K562 (cell line): ENCODE results near the gene LY6G6D. TPM values are rescaled to one million over a fixed set of nuclear protein-coding genes. Genes with fewer than 3 reads are reported as not detected.

Experiments
- CEBPG ChIP-seq, 3 experiments: fragments of 200-800 bp in 1 of 3; sonication (Bioruptor generic) in 1 of 3; sonication (generic) in 1 of 3; formaldehyde crosslinking in 1 of 3; IDR thresholded peaks in 2 of 3; conservative IDR thresholded peaks in 1 of 3; 2 replicates each; pipeline versions ENCODE4 v1.6.1 to v1.8.0; 2016 to 2022; ENCODE audit warnings: missing compliant biosample characterization in 2 of 3, missing genetic modification characterization in 2 of 3, mild to moderate bottlenecking in 1 of 3, missing genetic modification reagents in 1 of 3
- FOXA3 ChIP-seq, 2 experiments: fragments of 450-650 bp in 1 of 2; sonication (generic) in 1 of 2; formaldehyde crosslinking; IDR thresholded peaks in 1 of 2; conservative IDR thresholded peaks in 1 of 2; 2 replicates each; pipeline versions ENCODE4 v1.4.0 to v1.8.0; 2020 to 2022; ENCODE audit warnings: mild to moderate bottlenecking in 2 of 2, missing genetic modification reagents in 1 of 2
- GATA2 ChIP-seq: sonication (generic); formaldehyde crosslinking; IDR thresholded peaks from 2 replicates; pipeline ENCODE4 v1.4.0; 2020; ENCODE audit warnings: mild to moderate bottlenecking, missing genetic modification reagents
- HDAC6 ChIP-seq: IDR thresholded peaks from 2 replicates; pipeline ENCODE4 v1.6.1; 2012; ENCODE audit warnings: low read depth, mild to moderate bottlenecking, control low read depth, inconsistent platforms, low read length, moderate library complexity
- HDAC8 ChIP-seq: fragments of 450-650 bp; IDR thresholded peaks from 2 replicates; pipeline ENCODE4 v1.6.1; 2016; ENCODE audit warnings: mild to moderate bottlenecking, missing genetic modification characterization, moderate library complexity, missing compliant biosample characterization
- NR2C2 ChIP-seq, 2 experiments: fragments of 200-800 bp in 1 of 2; sonication (Bioruptor generic) in 1 of 2; sonication (generic) in 1 of 2; formaldehyde crosslinking in 1 of 2; IDR thresholded peaks; 2 replicates each; pipeline versions ENCODE4 v1.6.1 to v1.8.0; 2016 to 2022; ENCODE audit warnings: mild to moderate bottlenecking in 1 of 2, missing compliant biosample characterization in 1 of 2, missing genetic modification characterization in 1 of 2, missing genetic modification reagents in 1 of 2
- NRF1 ChIP-seq, 2 experiments: fragments of 450-650 bp; IDR thresholded peaks in 1 of 2; conservative IDR thresholded peaks in 1 of 2; 2 replicates each; pipeline ENCODE4 v1.6.1; 2014; ENCODE audit warnings: mild to moderate bottlenecking in 2 of 2
- SRSF3 ChIP-seq: fragments of 200-400 bp; formaldehyde crosslinking; IDR thresholded peaks from 2 replicates; pipeline ENCODE4 v1.6.1; 2016; ENCODE audit warnings: mild to moderate bottlenecking, low read length, moderate library complexity; ENCODE audit not compliant: insufficient read depth
- U2AF1 ChIP-seq: fragments of 200-400 bp; formaldehyde crosslinking; optimal IDR thresholded peaks from 2 replicates; pipeline ENCODE3; 2017; ENCODE audit warnings: mild to moderate bottlenecking, low read depth, low read length, moderate library complexity
- ZFX ChIP-seq: sonication (generic); formaldehyde crosslinking; IDR thresholded peaks from 2 replicates; pipeline ENCODE4 v1.8.0; 2022; ENCODE audit warnings: mild to moderate bottlenecking, missing genetic modification reagents, moderate library complexity
- ZNF140 ChIP-seq: fragments of 250-450 bp; sonication (Bioruptor Pico); IDR thresholded peaks from 2 replicates; pipeline ENCODE4 v1.8.0; 2021; ENCODE audit warnings: moderate library complexity, mild to moderate bottlenecking, inconsistent platforms
- ZNF143 ChIP-seq: sonication (generic); formaldehyde crosslinking; IDR thresholded peaks from 2 replicates; pipeline ENCODE4 v1.9.0; 2022; ENCODE audit warnings: mild to moderate bottlenecking, missing genetic modification reagents
- ZNF217 ChIP-seq: sonication (generic); formaldehyde crosslinking; IDR thresholded peaks from 2 replicates; pipeline ENCODE4 v1.8.0; 2022; ENCODE audit warnings: mild to moderate bottlenecking, missing genetic modification reagents
- ZNF695 ChIP-seq: fragments of 450-650 bp; formaldehyde crosslinking; IDR thresholded peaks from 2 replicates; pipeline ENCODE4 v1.4.0; 2020; ENCODE audit warnings: mild to moderate bottlenecking, moderate library complexity
- polyA plus RNA-seq, 8 experiments: library from polyadenylated mRNA; depleted of rRNA in 4 of 8; stranded (reverse) in 5 of 8; unstranded in 3 of 8; fragments of >200 nt; fragmentation: Nextera tagmentation in 2 of 8; fragmentation: Illumina TruSeq in 1 of 8; extraction: Ambion mirVana in 2 of 8; extraction: Trizol in 1 of 8; gene quantifications; 2 replicates each; pipeline versions ENCODE4 v1.2.1 to v1.2.3, GENCODE V29; 2011 to 2014; ENCODE audit warnings: inconsistent platforms in 1 of 8, missing spikeins in 1 of 8
- total RNA-seq, 7 experiments: library from RNA; depleted of rRNA in 6 of 7; stranded (reverse); fragments of >200 nt in 6 of 7; fragmentation: Illumina TruSeq in 2 of 7; extraction: Trizol in 2 of 7; gene quantifications; 2 replicates each; pipeline versions ENCODE4 v1.2.1 to v1.2.3, GENCODE V29; 2011 to 2021; ENCODE audit warnings: low replicate concordance in 1 of 7
- TF ChIP-seq, protein P1 (sequence below): fragments of 250-450 bp; sonication (Bioruptor Pico); IDR thresholded peaks from 2 replicates; pipeline ENCODE4 v1.4.0; 2020
- TF ChIP-seq, protein P2 (sequence below): fragments of 450-650 bp; IDR thresholded peaks from 2 replicates; pipeline ENCODE4 v1.6.1; 2016; ENCODE audit warnings: borderline replicate concordance
- TF ChIP-seq, protein P3 (sequence below): fragments of 200-800 bp; sonication (Bioruptor generic); IDR thresholded peaks from 2 replicates; pipeline ENCODE4 v1.6.1; 2016; ENCODE audit warnings: missing genetic modification characterization, missing compliant biosample characterization
- TF ChIP-seq, protein P4 (sequence below): sonication (generic); formaldehyde crosslinking; IDR thresholded peaks from 2 replicates; pipeline ENCODE4 v1.8.0; 2022; ENCODE audit warnings: mild to moderate bottlenecking, missing genetic modification reagents

LY6G6D gene
- total and polyA plus RNA-seq, 9 of the 15 experiments (the other 6 are each of a cell fraction or from before 2014, with no cell fraction given) = 0.30 to 0.38 TPM; not detected in 7

DNA sequence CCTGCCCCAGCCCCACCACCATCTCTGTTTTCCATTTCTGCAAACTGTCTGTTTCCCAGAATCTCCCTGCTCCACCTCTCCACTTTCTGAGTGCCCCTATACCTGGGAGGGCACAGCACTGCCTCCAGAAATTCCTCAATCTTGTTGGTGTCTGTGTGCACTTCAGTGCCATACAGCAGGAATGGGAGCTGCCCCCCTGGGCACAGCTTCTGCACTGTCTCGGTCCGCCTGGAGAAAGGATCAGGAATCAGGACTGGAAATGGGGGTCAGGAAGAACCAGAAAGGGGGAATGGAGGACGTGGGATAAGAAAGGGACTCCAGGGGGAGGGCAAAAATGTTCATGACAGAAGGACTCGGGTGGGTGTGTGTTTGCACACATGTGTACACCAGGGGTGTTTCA lies 18.6 kb downstream of the LY6G6D start (continued):
- TF ChIP-seq, protein P1, sequence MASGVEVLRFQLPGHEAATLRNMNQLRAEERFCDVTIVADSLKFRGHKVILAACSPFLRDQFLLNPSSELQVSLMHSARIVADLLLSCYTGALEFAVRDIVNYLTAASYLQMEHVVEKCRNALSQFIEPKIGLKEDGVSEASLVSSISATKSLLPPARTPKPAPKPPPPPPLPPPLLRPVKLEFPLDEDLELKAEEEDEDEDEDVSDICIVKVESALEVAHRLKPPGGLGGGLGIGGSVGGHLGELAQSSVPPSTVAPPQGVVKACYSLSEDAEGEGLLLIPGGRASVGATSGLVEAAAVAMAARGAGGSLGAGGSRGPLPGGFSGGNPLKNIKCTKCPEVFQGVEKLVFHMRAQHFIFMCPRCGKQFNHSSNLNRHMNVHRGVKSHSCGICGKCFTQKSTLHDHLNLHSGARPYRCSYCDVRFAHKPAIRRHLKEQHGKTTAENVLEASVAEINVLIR (CRISPR knock-in tag) = no peak
- TF ChIP-seq FOXA3 (CRISPR knock-in tag; conservative IDR thresholded peaks at IDR 0.05 in 1 of 2, IDR thresholded peaks at IDR 0.05 in 1 of 2) (peak in 1 of 2 experiments; percentile 31; a peak in 1 of 4 replicates), U2AF1 (no peak), ZNF140 (CRISPR knock-in tag) (no peak), ZNF217 (no peak), SRSF3 (no peak), HDAC8 (no peak), NR2C2 (CRISPR knock-in tag; IDR thresholded peaks at IDR 0.05) (no peak), NR2C2 (tag; IDR thresholded peaks at IDR 0.05) (no peak), GATA2 (CRISPR knock-in tag) (no peak), ZNF143 (peak; percentile 56; the same call in 1 of the 2 replicates), CEBPG (CRISPR knock-in tag; IDR thresholded peaks at IDR 0.05) (0 out of 2 replicates have a peak, but pooled peaks have one; percentile 28), CEBPG (tag; conservative IDR thresholded peaks at IDR 0.05 in 1 of 2, IDR thresholded peaks at IDR 0.05 in 1 of 2) (no peak), HDAC6 (no peak), NRF1 (conservative IDR thresholded peaks at IDR 0.05 in 1 of 2, IDR thresholded peaks at IDR 0.05 in 1 of 2) (no peak), ZFX (no peak), ZNF695 (CRISPR knock-in tag) (no peak)
- TF ChIP-seq, protein P2, sequence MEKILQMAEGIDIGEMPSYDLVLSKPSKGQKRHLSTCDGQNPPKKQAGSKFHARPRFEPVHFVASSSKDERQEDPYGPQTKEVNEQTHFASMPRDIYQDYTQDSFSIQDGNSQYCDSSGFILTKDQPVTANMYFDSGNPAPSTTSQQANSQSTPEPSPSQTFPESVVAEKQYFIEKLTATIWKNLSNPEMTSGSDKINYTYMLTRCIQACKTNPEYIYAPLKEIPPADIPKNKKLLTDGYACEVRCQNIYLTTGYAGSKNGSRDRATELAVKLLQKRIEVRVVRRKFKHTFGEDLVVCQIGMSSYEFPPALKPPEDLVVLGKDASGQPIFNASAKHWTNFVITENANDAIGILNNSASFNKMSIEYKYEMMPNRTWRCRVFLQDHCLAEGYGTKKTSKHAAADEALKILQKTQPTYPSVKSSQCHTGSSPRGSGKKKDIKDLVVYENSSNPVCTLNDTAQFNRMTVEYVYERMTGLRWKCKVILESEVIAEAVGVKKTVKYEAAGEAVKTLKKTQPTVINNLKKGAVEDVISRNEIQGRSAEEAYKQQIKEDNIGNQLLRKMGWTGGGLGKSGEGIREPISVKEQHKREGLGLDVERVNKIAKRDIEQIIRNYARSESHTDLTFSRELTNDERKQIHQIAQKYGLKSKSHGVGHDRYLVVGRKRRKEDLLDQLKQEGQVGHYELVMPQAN = no peak
- TF ChIP-seq, protein P3, sequence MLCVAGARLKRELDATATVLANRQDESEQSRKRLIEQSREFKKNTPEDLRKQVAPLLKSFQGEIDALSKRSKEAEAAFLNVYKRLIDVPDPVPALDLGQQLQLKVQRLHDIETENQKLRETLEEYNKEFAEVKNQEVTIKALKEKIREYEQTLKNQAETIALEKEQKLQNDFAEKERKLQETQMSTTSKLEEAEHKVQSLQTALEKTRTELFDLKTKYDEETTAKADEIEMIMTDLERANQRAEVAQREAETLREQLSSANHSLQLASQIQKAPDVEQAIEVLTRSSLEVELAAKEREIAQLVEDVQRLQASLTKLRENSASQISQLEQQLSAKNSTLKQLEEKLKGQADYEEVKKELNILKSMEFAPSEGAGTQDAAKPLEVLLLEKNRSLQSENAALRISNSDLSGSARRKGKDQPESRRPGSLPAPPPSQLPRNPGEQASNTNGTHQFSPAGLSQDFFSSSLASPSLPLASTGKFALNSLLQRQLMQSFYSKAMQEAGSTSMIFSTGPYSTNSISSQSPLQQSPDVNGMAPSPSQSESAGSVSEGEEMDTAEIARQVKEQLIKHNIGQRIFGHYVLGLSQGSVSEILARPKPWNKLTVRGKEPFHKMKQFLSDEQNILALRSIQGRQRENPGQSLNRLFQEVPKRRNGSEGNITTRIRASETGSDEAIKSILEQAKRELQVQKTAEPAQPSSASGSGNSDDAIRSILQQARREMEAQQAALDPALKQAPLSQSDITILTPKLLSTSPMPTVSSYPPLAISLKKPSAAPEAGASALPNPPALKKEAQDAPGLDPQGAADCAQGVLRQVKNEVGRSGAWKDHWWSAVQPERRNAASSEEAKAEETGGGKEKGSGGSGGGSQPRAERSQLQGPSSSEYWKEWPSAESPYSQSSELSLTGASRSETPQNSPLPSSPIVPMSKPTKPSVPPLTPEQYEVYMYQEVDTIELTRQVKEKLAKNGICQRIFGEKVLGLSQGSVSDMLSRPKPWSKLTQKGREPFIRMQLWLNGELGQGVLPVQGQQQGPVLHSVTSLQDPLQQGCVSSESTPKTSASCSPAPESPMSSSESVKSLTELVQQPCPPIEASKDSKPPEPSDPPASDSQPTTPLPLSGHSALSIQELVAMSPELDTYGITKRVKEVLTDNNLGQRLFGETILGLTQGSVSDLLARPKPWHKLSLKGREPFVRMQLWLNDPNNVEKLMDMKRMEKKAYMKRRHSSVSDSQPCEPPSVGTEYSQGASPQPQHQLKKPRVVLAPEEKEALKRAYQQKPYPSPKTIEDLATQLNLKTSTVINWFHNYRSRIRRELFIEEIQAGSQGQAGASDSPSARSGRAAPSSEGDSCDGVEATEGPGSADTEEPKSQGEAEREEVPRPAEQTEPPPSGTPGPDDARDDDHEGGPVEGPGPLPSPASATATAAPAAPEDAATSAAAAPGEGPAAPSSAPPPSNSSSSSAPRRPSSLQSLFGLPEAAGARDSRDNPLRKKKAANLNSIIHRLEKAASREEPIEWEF (CRISPR knock-in tag) = no peak
- TF ChIP-seq, protein P4, sequence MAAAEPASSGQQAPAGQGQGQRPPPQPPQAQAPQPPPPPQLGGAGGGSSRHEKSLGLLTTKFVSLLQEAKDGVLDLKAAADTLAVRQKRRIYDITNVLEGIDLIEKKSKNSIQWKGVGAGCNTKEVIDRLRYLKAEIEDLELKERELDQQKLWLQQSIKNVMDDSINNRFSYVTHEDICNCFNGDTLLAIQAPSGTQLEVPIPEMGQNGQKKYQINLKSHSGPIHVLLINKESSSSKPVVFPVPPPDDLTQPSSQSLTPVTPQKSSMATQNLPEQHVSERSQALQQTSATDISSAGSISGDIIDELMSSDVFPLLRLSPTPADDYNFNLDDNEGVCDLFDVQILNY (CRISPR knock-in tag) = 0 out of 2 replicates have a peak, but pooled peaks have one; percentile 7
